GM06990 (cell line): ENCODE measurements around the gene YLPM1.
"Not testable (repeated sequence)": the region's sequence is repeated elsewhere in the genome, so short reads cannot be mapped to it uniquely, and the experiment has no call there.

Source experiments
- DNase-seq: peaks from one replicate; pipeline ENCODE4 v3.0.0-alpha.2; 2011; ENCODE audit not compliant: insufficient read length; ENCODE audit errors: extremely low read depth
- H3K27me3 ChIP-seq: replicated peaks from 2 replicates; pipeline ENCODE4 v1.6.0; 2011; ENCODE audit warnings: low read length; ENCODE audit not compliant: control insufficient read depth, insufficient read depth
- H3K36me3 ChIP-seq: 2 replicates; pipeline ENCODE4 v1.5.1; 2011; ENCODE audit warnings: low read length; ENCODE audit not compliant: control insufficient read depth, insufficient read depth
- H3K4me3 ChIP-seq: replicated peaks from 2 replicates; pipeline ENCODE4 v1.5.1; 2011; ENCODE audit warnings: low read depth, mild to moderate bottlenecking, control low read depth, low read length
- TF ChIP-seq, protein P1 (sequence below): IDR thresholded peaks from 2 replicates; pipeline ENCODE4 v1.5.1; 2011; ENCODE audit warnings: low read length, control low read depth, mild to moderate bottlenecking, inconsistent platforms; ENCODE audit not compliant: insufficient read depth, poor library complexity, severe bottlenecking

The YLPM1 gene

DNA sequence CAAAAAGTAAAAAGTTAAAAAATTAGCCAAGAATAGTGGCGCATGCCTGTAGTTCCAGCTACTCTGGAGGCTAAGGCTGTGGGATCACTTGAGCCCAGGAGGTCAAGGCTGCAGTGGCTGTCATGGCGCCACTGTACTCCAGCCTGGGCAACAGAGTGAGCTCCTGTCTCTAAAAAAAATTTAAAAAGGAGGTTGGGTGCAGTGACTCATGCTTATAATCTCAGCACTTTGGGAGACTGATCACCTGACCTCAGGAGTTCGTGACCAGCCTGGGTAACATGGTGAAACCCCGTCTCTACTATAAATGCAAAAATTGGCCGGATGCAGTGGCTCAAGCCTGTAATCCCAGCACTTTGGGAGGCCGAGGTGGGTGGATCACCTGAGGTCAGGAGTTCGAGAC, 8.2 kb upstream of the YLPM1 start:
- DNase-seq = no peak
- H3K36me3 ChIP-seq = no peaks in the 10 kb centered on the region

DNA sequence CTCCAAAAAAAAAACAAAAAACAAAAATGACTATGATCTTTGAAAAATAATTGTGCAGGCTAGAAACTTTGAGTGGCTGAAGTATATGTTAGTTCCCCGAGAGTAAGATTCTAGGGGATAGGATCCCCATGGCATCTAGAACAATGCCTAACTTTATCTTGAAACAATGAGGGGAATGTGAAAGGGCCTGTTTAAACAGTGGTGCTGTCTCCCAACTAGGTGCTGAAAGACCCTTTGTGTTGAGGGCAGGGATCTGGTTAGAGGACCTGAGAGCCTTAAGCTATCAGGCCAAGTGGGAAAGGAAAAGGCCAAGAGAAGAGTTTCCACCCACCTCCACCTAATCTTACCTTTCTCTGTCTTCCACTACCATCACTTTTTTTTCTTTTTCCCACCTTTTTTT, 6.8 kb upstream of the YLPM1 start:
- Histone ChIP-seq H3K27me3 (no peaks in the 10 kb centered on the region), H3K36me3 (no peaks in the 10 kb centered on the region), H3K4me3 (no peak overlapping the region)
- TF ChIP-seq, protein P1, sequence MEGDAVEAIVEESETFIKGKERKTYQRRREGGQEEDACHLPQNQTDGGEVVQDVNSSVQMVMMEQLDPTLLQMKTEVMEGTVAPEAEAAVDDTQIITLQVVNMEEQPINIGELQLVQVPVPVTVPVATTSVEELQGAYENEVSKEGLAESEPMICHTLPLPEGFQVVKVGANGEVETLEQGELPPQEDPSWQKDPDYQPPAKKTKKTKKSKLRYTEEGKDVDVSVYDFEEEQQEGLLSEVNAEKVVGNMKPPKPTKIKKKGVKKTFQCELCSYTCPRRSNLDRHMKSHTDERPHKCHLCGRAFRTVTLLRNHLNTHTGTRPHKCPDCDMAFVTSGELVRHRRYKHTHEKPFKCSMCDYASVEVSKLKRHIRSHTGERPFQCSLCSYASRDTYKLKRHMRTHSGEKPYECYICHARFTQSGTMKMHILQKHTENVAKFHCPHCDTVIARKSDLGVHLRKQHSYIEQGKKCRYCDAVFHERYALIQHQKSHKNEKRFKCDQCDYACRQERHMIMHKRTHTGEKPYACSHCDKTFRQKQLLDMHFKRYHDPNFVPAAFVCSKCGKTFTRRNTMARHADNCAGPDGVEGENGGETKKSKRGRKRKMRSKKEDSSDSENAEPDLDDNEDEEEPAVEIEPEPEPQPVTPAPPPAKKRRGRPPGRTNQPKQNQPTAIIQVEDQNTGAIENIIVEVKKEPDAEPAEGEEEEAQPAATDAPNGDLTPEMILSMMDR = no peak
- no peak for DNase-seq

More for the DNA sequence above, 8.2 kb upstream of the YLPM1 start:
- Histone ChIP-seq H3K4me3 (no peak overlapping the region), H3K27me3 (no peaks in the 10 kb centered on the region)
- TF ChIP-seq, protein P1 = no peak

DNA sequence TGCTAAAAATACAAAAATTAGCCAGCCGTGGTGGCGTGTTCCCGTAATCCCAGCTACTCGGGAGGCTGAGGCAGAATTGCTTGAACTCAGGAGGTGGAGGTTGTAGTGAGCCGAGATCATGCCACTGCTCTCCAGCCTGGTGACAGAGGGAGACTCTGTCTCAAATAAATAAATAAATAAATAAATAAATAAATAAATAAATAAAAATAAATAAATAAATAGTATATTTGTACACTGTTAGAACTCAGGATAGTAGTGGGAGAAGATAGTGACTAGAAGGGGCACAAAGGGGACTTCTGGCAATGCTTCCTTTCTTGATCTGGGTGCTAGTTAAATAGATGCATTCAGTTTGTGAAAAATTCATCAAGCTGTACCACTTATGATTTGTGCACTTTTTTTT, 4.6 kb upstream of the YLPM1 start:
- not testable (repeated sequence) for H3K27me3 ChIP-seq, H3K4me3 ChIP-seq, DNase-seq, H3K36me3 ChIP-seq

- no peak for DNase-seq
- H3K27me3 ChIP-seq = no peaks in the 10 kb centered on the region
- TF ChIP-seq, protein P1 = no peak
- H3K36me3 ChIP-seq = no peaks in the 10 kb centered on the region; the same call in 1 of the 2 replicates
- H3K4me3 ChIP-seq = peak overlapping the region; percentile 94
These were observed 851 bp downstream of the YLPM1 start for GRCh38 chr14:74763803-74764531.

GRCh38 chr14:74765721-74766120, 2.6 kb downstream of the YLPM1 start:
- TF ChIP-seq, protein P1 = no peak
- H3K27me3 ChIP-seq = no peaks in the 10 kb centered on the region
- no peaks in the 10 kb centered on the region; the same call in 1 of the 2 replicates for H3K36me3 ChIP-seq
- peak overlapping the region; percentile 94 for H3K4me3 ChIP-seq
- no peak for DNase-seq

GRCh38 chr14:74771399-74771798, 8.3 kb downstream of the YLPM1 start:
- Histone ChIP-seq H3K27me3 (no peaks in the 10 kb centered on the region), H3K36me3 (no peaks in the 10 kb centered on the region), H3K4me3 (no peak overlapping the region)
- TF ChIP-seq, protein P1 = no peak
- no peak for DNase-seq
